Erythroblast (primary cell): ENCODE data around the gene ELOVL4.

Experiments used
- GATA1 ChIP-seq: IDR thresholded peaks from 2 replicates; pipeline ENCODE4 v1.6.1; 2011; ENCODE audit warnings: low read depth, mild to moderate bottlenecking, control low read depth, low read length, moderate library complexity
- POLR2A ChIP-seq: IDR thresholded peaks from 2 replicates; pipeline ENCODE4 v1.6.1; 2011; ENCODE audit warnings: mild to moderate bottlenecking, low read length

DNA sequence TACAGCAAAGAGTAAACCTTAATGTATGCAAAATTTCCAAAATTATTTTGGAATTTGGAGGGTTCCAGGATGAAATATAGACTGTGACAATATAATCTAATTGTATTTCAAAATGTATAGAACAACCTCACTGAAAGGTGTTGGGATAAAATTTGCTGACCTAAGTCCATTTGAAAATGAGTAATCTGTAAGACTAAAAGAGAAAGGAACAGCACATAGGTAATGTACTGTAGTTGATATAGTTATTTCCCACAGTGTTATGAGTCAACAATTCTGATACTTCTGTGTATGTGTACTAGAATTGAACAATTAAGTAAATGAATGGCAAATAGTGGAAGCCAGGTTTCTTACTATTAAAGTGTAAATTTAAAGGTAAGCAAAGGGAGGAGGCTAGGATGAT is 23.8 kb upstream of the ELOVL4 start:
- TF ChIP-seq POLR2A (no peak), GATA1 (no peak)
